ENCODE data around the gene RCCD1.
A peak's percentile ranks its signal among the peaks of the same experiment; 100 is the strongest.

RCCD1 gene

GRCh38 chr15:90942354-90943120 is 12.1 kb upstream of the RCCD1 start:
- no peak for DNase-seq (ENCODE audit: low spot score)

DNA sequence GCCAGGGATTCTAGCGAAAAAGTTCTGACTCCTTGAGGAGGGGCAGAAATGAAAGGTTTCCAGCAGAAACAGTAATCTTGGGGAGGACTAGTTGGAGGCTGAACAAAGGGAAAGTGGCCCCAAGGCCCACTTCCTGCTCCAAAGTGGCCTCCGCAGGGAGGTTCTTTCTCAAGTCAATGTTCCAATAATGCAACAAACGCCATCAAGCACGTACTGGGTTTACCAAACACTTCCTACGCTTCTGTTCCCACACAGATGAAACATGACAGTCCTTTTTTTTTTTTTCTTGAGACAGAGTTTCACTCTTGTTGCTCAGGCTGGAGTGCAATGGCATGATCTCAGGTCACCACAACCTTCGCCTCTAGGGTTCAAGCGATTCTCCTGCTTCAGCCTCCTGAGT is 9.6 kb upstream of the RCCD1 start:
- no peak for DNase-seq (ENCODE audit: low spot score)

DNA sequence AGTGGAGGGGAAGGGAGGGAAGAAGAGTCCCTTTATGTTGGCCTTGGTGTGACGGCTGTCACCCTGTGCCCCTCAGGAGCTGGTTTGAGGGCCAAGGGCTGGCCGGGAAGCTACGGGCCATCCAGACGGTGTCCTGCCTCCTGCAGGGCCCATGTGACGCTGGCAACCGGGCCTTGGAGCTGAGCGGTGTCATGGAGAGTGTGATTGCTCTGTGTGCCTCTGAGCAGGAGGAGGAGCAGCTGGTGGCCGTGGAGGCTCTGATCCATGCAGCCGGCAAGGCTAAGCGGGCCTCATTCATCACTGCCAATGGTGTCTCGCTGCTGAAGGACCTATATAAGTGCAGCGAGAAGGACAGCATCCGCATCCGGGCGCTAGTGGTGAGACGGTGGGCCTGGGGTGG is 8.1 kb upstream of the RCCD1 start:
- DNase-seq (ENCODE audit: low spot score), result no peak

DNA sequence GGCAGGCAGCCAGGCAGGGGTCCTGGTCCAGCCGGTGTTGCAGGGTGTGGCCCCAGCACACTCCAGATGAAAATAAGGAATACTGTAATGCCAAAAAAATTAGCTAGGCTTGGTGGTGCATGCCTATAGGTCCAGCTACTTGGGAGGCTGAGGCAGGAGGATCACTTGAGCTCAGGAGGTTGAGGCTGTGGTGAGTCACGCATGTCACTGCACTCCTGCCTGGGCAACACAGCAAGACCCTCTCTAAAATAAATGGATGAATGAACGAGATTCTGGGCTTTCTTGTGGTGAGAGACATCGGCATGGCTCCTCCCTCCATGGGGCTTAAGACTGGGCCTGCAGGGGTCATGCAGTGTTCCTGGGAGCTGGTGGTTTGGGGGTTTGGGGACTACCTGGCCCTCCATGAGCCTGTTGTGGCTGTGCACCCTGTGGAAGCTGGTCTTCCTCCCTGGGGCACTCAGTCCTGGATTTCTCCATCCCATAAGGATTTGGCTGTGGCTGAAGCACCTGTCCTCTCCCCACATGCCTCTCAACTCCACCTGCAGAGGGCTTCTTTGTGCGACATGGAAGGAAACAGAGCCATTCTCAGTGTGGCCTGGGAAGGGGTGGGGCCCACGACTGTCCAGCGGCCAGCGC is 7.6 kb upstream of the RCCD1 start:
- DNase-seq (ENCODE audit: low spot score), result no peak

- DNase-seq (ENCODE audit: low spot score), result no peak
Measured at GRCh38 chr15:90947577-90948357, 6.9 kb upstream of the RCCD1 start.

- no peak for DNase-seq (ENCODE audit: low spot score)
Measured at GRCh38 chr15:90948506-90948905, 6.2 kb upstream of the RCCD1 start.

DNA sequence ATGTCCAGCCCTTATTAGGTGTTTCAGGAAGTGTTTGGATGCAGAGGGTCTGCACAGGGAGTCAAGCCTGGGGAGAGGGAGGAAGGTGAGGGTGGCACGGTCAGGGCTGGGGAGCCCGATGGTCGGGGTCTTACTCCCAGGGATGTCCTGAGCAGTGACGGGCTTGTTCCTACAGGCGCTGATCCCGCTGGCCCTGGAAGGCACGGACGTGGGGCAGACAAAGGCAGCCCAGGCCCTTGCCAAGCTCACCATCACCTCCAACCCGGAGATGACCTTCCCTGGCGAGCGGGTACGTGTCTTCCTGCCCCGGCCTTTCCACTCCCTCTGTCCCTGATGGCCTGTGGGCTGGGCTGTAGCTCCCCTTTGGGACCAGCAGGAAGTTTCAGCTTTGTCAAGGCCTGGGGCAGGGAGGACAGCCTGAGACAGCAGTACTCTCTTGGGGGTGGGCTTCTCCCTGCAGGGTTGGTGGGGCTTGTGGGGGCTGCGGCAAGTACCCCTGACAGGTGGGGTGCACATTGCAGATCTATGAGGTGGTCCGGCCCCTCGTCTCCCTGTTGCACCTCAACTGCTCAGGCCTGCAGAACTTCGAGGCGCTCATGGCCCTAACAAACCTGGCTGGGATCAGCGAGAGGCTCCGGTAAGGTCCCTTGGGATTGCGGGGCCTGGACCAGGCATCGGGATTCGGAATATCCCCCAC is 4.6 kb upstream of the RCCD1 start:
- no peak for DNase-seq (ENCODE audit: low spot score)

- no peak for DNase-seq (ENCODE audit: low spot score)
Measured at GRCh38 chr15:90950676-90951075, 4.0 kb upstream of the RCCD1 start.

DNA sequence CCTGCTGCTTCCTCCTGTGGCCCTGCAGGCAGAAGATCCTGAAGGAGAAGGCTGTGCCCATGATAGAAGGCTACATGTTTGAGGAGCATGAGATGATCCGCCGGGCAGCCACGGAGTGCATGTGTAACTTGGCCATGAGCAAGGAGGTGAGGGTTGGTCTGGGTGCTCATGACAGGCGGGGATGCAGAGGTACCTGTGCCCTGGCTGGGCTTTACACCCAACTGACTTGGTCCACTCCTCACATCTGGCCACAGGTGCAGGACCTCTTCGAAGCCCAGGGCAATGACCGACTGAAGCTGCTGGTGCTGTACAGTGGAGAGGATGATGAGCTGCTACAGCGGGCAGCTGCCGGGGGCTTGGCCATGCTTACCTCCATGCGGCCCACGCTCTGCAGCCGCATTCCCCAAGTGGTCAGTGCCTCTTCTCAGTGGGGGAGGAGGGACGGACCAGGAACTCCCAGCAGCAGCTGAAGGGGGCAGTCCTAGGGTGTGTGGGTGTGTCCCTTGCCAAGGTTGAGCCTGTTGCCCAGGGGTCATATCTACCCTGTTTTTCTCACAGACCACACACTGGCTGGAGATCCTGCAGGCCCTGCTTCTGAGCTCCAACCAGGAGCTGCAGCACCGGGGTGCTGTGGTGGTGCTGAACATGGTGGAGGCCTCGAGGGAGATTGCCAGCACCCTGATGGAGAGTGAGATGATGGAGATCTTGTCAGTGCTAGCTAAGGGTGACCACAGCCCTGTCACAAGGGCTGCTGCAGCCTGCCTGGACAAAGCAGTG is 1.6 kb upstream of the RCCD1 start:
- no peak for DNase-seq (ENCODE audit: low spot score)

DNA sequence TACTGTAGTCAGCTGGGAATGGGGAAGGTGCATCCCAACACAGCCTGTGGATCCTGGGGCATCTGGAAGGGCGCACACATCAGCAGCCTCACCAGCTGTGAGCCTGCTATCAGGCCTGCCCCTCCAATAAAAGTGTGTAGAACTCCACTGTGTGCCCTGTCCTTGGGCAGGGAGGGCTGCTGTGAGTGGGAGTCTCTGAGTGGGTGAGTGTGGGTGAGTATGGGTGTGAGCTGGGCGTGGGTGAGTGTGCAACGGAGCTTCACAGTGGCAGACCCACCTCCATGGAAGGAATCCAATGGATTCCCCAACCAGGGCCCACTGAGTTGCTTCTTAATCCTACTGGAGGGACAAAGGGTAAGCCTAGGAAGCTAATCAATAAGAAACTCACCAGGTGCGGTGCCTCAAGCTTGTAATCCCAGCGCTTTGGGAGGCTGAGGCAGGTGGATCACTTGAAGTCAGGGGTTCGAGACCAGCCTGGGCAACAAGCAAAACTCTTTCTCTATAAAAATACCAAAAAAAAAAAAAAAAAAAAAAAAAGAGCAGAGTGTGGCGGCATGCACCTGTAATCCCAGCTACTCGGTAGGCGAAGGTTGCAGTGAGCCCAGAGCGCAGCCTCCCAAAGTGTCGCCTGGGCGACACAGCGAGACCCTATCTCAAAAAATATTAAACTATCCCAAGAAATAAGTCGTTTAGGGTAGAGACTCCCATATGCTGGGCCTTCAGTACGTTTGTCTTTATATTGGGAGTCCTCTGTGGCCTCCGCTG is 555 bp upstream of the RCCD1 start:
- DNase-seq (ENCODE audit: low spot score), result no peak

DNA sequence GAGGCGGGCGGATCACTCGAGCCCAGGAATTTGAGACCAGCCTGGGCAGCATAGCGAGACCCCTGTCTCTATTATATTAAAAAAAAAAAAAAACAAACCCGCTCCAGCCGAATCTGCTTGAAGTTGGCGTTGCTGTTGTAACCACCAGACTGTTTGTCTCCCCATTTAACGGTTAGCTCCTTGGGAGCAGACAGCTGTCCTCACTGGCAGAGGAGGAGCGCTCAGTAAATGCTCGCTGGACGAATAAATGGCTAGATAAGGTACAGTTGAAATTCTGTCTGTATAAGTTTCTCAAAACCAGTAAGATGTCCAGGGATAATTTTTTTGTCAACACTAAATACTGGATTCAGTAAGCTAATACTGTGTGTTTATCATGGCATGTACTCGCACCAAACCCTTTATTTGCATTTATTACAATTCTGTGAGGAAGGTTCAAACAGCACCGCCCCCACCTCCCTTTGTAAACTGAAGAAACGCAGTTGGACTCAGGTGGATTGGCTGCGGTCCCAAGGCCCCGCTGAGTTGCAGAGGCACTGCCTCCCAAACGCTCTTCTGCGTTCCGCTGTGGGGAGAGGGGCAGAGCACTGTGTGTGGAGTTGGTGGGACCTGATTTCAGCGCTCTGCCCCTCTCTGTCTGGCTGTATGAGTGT is 1.1 kb downstream of the RCCD1 start:
- peak; percentile 38 for DNase-seq (ENCODE audit: low spot score)

DNA sequence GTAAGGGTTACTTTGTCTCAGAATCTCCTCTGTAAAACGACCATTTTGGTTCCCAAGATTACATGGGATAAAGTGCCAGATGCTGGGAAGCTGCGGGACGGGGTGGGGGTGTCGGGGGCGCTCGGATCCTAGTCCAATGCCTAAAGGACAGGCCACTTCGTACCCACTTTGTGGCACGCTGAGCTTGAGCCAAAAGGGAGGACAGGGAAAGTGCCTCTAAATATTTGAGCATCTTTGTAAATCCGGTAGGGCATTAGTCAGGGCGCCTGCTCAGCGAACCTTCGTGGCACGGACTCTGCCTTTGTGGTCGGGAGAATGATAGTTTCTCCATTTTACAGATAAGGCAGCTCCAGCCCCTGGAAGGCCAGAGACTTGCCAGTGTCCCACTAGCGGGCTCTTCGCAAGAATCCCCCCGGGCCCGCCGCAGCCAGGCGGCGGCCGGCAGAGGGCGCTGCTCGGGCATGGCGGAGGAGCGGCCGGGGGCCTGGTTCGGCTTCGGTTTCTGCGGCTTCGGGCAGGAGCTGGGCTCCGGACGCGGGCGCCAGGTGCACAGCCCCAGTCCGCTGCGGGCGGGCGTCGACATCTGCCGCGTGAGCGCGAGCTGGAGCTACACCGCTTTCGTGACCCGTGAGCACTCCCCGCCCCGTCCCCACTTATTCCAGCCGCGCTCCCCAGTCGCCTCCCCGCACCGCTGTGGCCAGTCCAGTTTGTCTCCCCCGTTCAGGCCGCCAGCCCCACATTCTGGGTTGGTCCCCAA is 1.8 kb downstream of the RCCD1 start:
- DNase-seq (ENCODE audit: low spot score), result peak; percentile 76

DNA sequence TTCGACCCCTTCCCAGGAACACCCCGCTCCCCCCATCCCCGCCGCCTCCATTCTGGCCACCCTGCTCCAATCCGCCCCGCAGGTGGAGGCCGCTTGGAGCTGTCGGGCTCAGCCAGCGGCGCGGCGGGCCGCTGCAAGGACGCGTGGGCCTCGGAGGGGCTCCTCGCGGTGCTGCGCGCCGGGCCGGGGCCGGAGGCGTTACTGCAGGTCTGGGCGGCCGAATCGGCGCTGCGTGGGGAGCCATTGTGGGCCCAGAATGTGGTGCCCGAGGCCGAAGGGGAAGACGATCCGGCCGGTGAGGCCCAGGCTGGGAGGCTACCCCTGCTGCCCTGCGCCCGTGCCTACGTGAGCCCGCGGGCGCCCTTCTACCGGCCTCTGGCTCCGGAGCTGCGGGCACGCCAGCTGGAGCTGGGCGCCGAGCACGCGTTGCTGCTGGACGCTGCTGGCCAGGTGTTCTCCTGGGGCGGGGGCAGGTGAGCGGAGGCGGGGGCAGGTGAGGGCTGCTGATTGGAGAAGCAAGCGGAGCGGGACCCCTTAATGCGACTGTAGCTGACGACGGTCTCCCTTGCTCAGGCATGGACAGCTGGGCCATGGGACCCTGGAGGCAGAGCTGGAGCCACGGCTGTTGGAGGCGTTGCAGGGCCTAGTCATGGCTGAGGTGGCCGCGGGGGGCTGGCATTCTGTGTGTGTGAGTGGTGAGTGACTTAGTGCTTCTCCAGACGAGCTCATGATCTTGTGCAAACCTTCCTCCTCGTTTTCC is 2.5 kb downstream of the RCCD1 start:
- DNase-seq (ENCODE audit: low spot score), result no peak

DNA sequence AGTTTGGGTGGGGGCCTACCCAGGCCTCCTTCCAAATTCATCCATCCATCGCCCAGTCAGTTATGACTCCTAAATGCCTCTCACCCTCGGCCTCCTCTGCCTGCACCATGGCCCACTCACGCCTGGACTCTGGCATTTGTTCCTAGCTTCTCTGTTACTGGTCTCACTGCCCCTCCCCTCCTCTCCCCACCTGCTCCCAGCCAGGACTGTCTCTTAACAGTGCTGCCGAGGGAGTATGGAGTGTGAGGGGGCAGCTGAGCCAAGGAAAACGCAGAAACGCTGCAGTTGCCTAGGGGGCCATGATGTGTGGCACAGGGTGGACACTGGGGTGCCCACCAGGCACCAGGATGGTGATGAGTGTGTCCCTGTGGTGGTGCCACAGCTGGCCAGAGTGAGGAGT is 3.1 kb downstream of the RCCD1 start:
- DNase-seq (ENCODE audit: low spot score), result no peak

- no peak for DNase-seq (ENCODE audit: low spot score)
Measured at GRCh38 chr15:90959028-90959595, 4.4 kb downstream of the RCCD1 start.

- no peak for DNase-seq (ENCODE audit: low spot score)
Measured at GRCh38 chr15:90959894-90960293, 5.2 kb downstream of the RCCD1 start.

GRCh38 chr15:90960298-90961091 is 5.8 kb downstream of the RCCD1 start:
- no peak for DNase-seq (ENCODE audit: low spot score)

- no peak for DNase-seq (ENCODE audit: low spot score)
Measured at GRCh38 chr15:90962021-90962420, 7.3 kb downstream of the RCCD1 start.

Measured in hematopoietic multipotent progenitor cell treated with erythropoietin and hydrocortisone succinate and interleukin-3 and kit ligand, for 15 days (in vitro differentiated cells).